ENCODE data around the gene TMEM135.

DNA sequence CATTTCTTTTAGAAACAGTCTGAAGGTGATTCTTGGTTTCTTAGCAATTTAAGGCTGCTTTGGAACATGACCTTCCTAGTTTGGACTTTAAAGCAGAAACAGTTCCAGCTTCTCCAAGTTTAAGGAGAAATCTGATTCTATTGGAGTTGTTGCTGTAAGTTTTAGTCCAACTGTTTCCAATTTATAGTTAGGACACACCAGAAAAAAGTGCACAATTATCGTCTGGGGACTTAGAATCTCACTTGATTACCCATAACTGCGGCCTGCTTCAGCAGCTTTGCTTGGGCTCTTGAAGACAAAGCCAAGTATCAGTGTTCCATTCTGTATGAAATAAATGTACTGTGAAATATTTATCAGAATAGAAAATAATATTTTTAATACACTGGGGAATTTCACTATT lies 246.6 kb downstream of the TMEM135 start:
- TF ChIP-seq ZNF274 (IDR thresholded peaks at IDR 0.05; ENCODE audit: low read depth, low read length): no peak
- TF ChIP-seq YY1 (IDR thresholded peaks at IDR 0.05; ENCODE audit: insufficient read depth, insufficient read length): no peak
- no peak for TF ChIP-seq SUZ12 (IDR thresholded peaks at IDR 0.05; ENCODE audit: extremely low read depth, insufficient read depth, insufficient read length)

All from NT2/D1 (cell line).